GM23248 (cell line): Measurements from ENCODE around the gene FKBP5. TPM values are rescaled to one million over a fixed set of nuclear protein-coding genes. Genes with fewer than 3 reads are reported as not detected.

Experiments used
- DNase-seq: peaks from one replicate; pipeline ENCODE4 v3.0.0-alpha.2; 2015
- H2AFZ ChIP-seq: fragments of 200-600 bp; sonication (generic); 2 replicates; pipeline ENCODE4 v1.6.1; 2016; ENCODE audit warnings: antibody characterized with exemption
- H3F3A ChIP-seq: fragments of 200-600 bp; sonication (generic); 2 replicates; pipeline ENCODE4 v1.6.1; 2016; ENCODE audit warnings: mild to moderate bottlenecking, antibody characterized with exemption, mixed run types; ENCODE audit not compliant: insufficient read depth
- H3K27ac ChIP-seq: fragments of 200-600 bp; sonication (generic); 2 replicates; pipeline ENCODE4 v1.5.1; 2016; ENCODE audit warnings: mild to moderate bottlenecking
- H3K27me3 ChIP-seq: fragments of 200-600 bp; sonication (generic); replicated peaks from 2 replicates; pipeline ENCODE4 v1.6.1; 2016; ENCODE audit warnings: mild to moderate bottlenecking; ENCODE audit not compliant: insufficient read depth
- H3K36me3 ChIP-seq: fragments of 200-600 bp; sonication (generic); 2 replicates; pipeline ENCODE4 v1.6.1; 2016; ENCODE audit warnings: low read depth, mild to moderate bottlenecking
- H3K4me1 ChIP-seq: fragments of 200-600 bp; sonication (generic); 2 replicates; pipeline ENCODE4 v1.6.1; 2016; ENCODE audit warnings: mild to moderate bottlenecking; ENCODE audit not compliant: insufficient read depth
- H3K4me2 ChIP-seq: fragments of 200-600 bp; sonication (generic); one replicate; pipeline ENCODE4 v1.6.1; 2016; ENCODE audit warnings: mild to moderate bottlenecking; ENCODE audit not compliant: unreplicated experiment
- H3K4me3 ChIP-seq: fragments of 200-600 bp; sonication (generic); 2 replicates; pipeline ENCODE4 v1.5.1; 2016; ENCODE audit warnings: mild to moderate bottlenecking
- H3K79me2 ChIP-seq: fragments of 200-600 bp; sonication (generic); 2 replicates; pipeline ENCODE4 v1.6.1; 2016; ENCODE audit warnings: mild to moderate bottlenecking; ENCODE audit not compliant: insufficient read depth
- H3K9ac ChIP-seq: fragments of 200-600 bp; sonication (generic); 2 replicates; pipeline ENCODE4 v1.6.1; 2016; ENCODE audit warnings: mild to moderate bottlenecking
- H3K9me2 ChIP-seq: fragments of 200-600 bp; sonication (generic); 2 replicates; pipeline ENCODE4 v1.6.1; 2016; ENCODE audit warnings: mixed run types, mild to moderate bottlenecking, moderate library complexity; ENCODE audit not compliant: insufficient read depth
- H3K9me3 ChIP-seq: fragments of 200-600 bp; sonication (generic); one replicate; pipeline ENCODE4 v1.6.1; 2017; ENCODE audit warnings: low read depth
- H4K20me1 ChIP-seq: fragments of 200-600 bp; sonication (generic); 2 replicates; pipeline ENCODE4 v1.6.0; 2016; ENCODE audit not compliant: insufficient read depth
- EZH2 ChIP-seq: fragments of 200-600 bp; sonication (generic); IDR thresholded peaks from 2 replicates; pipeline ENCODE4 v1.6.1; 2018; ENCODE audit warnings: antibody characterized with exemption, mild to moderate bottlenecking; ENCODE audit not compliant: insufficient read depth, poor library complexity, severe bottlenecking
- EZH2phosphoT487 ChIP-seq: fragments of 200-600 bp; sonication (generic); IDR thresholded peaks from 2 replicates; pipeline ENCODE4 v1.6.1; 2018; ENCODE audit warnings: antibody characterized with exemption, moderate library complexity, mild to moderate bottlenecking, low read depth; ENCODE audit not compliant: insufficient read depth
- WGBS, 2 experiments: methylation state at CpG; one replicate each; pipeline ENCODE4 v1.1.6; 2015 to 2017; ENCODE audit warnings: low lambda C conversion rate in 2 of 2, low coverage in 1 of 2; ENCODE audit errors: missing lambda C conversion rate in 2 of 2; 5-methylcytosine and 5-hydroxymethylcytosine counted together
- in situ Hi-C: fragments of 300-500 bp; cut with MboI; formaldehyde crosslinking; loops from 2 replicates; pipeline ENCODE4 v1.15.0; 2020
- polyA plus RNA-seq: library from polyadenylated mRNA; unstranded; fragments of >200 nt; fragmentation: Nextera tagmentation; extraction: Ambion mirVana; gene quantifications from 2 replicates; pipeline ENCODE4 v1.2.1, GENCODE V29; 2016
- total RNA-seq: library from RNA; depleted of rRNA; stranded (reverse); fragments of >200 nt; shearing (Covaris generic); gene quantifications from 2 replicates; pipeline ENCODE4 v1.2.3, GENCODE V29; 2014

The FKBP5 gene
- total and polyA plus RNA-seq, 2 experiments from 2014 or later = 3.6 to 6.3 TPM

DNA sequence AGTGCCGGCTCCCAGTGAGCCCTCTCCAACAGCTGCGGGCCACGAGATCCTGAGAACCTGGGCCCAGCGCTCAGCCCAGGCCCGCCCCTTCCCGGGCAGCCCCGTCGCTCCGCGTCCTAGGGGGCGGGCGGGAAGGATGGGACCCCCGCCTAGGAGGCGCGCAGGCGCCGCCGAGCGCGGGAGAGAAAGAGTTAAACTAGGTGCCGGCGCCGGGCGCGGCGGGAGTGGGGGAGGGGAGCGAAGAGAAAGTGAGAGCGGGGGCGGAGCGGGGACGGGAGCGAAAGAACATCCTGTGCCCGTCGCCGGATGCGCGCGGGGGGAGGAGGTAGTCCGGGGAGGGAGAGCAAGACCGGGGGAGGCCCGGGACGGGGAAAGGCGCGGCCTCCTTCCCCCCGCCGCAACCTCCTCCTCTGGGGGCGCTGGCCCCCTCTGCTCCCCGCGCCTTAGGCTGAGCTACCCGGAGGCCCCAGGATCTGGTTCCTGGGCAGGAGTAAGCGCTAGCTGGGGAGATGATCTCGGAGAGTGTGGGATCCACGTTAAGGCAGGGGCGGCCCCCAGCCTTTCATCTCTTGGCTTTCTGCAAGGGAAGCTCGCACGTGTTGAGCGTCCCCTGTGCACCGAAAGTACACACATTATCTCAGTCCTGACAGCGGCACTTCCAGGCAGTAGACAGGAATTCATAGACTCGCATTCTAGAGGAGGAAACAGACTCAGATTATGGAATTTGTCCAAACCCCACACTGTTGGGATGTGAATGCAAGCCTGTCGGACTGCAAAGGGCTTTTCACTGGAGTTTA is 43.2 kb upstream of the FKBP5 start:
- H3F3A ChIP-seq = 0 out of 2 replicates have a peak, but pooled peaks cover 11% of the 10 kb centered on the region
- H3K4me2 ChIP-seq = peak overlapping the region; percentile 91
- H3K27me3 ChIP-seq = no peaks in the 10 kb centered on the region
- DNase-seq = peak; percentile 86
- 1 to 3% methylated on average over 30 to 58 of the region's 61 CpGs for WGBS, 2 experiments
- TF ChIP-seq EZH2 = no peak
- no peak for TF ChIP-seq EZH2phosphoT487
- H3K9me3 ChIP-seq = no peaks in the 10 kb centered on the region
- peaks cover 17% of the 10 kb centered on the region; the same call in 1 of the 2 replicates for H3K4me1 ChIP-seq
- peak overlapping the region; percentile 75 for H3K4me3 ChIP-seq
- H3K36me3 ChIP-seq = no peaks in the 10 kb centered on the region
- no peaks in the 10 kb centered on the region for H3K79me2 ChIP-seq
- no peaks in the 10 kb centered on the region for H4K20me1 ChIP-seq
- peak overlapping the region; percentile 83 for H2AFZ ChIP-seq
- peak overlapping the region; percentile 67 for H3K27ac ChIP-seq
- peak overlapping the region; percentile 84 for H3K9ac ChIP-seq
- no peaks in the 10 kb centered on the region for H3K9me2 ChIP-seq
- in situ Hi-C loops = loop anchor here (25.0 kb wide), 1 partner anchor 420 kb away; no protein-coding TSS in a partner anchor

DNA sequence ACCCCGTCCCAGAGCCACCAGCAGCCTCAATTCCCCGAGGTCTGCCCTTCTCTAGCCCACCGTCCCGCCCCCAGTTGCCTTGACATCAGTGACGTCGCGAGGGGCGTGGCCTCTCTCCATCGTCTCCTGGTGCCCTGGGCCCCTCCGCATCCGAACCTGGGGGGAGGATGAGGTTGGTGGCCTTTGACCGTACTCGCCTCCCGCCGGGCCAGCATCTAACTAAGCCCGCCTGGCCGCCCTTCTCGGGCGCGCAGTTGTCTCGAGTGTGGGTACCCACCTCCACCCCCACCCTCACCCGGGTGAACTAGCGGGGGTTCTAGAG is 42.7 kb upstream of the FKBP5 start:
- Histone ChIP-seq H4K20me1 (no peaks in the 10 kb centered on the region), H3K4me2 (peak overlapping the region; percentile 91), H3K4me1 (peaks cover 22% of the 10 kb centered on the region), H3F3A (0 out of 2 replicates have a peak, but pooled peaks cover 11% of the 10 kb centered on the region), H3K79me2 (no peaks in the 10 kb centered on the region), H3K9me3 (no peaks in the 10 kb centered on the region), H3K27ac (peak overlapping the region; percentile 67), H3K9me2 (no peaks in the 10 kb centered on the region), H3K4me3 (peak overlapping the region; percentile 75), H3K36me3 (no peaks in the 10 kb centered on the region), H2AFZ (peak overlapping the region; percentile 83), H3K9ac (peak overlapping the region; percentile 84), H3K27me3 (no peaks in the 10 kb centered on the region)
- 1 to 2% methylated on average over 21 to 23 of the region's 23 CpGs for WGBS, 2 experiments
- TF ChIP-seq EZH2 (no peak), EZH2phosphoT487 (no peak)
- in situ Hi-C loops = loop anchor here (25.0 kb wide), 1 partner anchor 419 kb away; no protein-coding TSS in a partner anchor
- DNase-seq = peak; percentile 89

DNA sequence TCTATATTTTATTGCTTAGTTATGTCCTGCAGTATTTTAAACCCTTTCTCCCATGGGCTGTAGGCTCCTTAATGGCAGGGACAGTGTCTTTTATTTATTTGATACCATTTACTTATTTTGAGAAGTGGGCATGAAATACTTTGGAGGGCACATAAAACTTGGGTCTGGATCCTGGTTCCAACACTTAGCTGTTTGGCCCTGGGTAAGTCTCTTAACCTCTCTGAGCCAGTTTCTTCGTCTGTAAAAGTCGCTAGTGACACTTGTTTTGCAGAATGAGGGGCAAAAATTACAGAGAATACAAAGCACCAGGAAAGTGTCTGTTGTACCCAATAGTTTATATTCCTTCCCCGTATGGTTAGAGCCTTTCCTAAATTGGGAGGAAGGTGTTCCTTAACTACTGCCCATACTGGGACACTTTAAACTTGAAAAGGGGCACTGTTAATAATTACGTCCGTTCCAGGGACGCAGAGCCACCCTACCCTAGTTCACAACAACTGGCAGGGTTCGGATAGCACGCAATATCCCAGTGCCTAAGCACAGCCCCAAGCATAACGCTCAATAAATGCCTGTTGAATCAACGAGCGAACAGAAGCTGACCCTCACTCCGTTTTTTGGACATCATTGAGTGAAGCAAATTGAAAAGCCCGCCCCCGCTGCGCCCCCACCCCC is 42.2 kb upstream of the FKBP5 start:
- no peak overlapping the region for H3K4me2 ChIP-seq
- H3K36me3 ChIP-seq = no peaks in the 10 kb centered on the region
- no peaks in the 10 kb centered on the region for H3K79me2 ChIP-seq
- H3K9me3 ChIP-seq = no peaks in the 10 kb centered on the region
- TF ChIP-seq EZH2phosphoT487 (no peak), EZH2 (no peak)
- no peak overlapping the region for H3K9ac ChIP-seq
- 0 out of 2 replicates have a peak, but pooled peaks cover 11% of the 10 kb centered on the region for H3F3A ChIP-seq
- H3K27me3 ChIP-seq = no peaks in the 10 kb centered on the region
- peaks cover 27% of the 10 kb centered on the region for H3K4me1 ChIP-seq
- DNase-seq = no peak
- peak overlapping the region; percentile 36; the same call in 1 of the 2 replicates for H3K4me3 ChIP-seq
- 15 to 21% methylated on average over 12 to 15 of the region's 15 CpGs for WGBS, 2 experiments
- in situ Hi-C loops = loop anchor here (25.0 kb wide), 1 partner anchor 419 kb away; no protein-coding TSS in a partner anchor
- H2AFZ ChIP-seq = peak overlapping the region; percentile 50; the same call in 1 of the 2 replicates
- no peak overlapping the region for H3K27ac ChIP-seq
- no peaks in the 10 kb centered on the region for H3K9me2 ChIP-seq
- H4K20me1 ChIP-seq = no peaks in the 10 kb centered on the region

DNA sequence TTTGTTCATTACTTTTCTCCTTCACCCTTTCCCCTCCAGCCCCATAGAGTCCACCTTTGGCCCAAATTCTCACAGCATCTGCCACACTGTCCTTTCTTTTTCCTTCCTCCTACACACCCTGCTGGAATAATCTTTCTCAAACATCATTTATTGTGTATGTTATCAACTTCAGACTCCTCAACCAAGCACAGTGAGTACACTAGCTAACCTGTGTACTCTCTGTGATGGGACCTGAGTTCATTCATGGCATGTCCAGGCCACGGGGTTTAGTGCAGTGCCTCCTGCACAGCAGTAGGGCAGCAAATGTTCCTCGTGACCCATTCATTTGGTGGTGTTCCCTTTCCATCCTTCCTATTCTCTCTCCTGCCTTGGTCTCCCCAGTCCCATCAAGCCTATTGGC is 41.0 kb upstream of the FKBP5 start:
- H3K4me2 ChIP-seq = no peak overlapping the region
- 55 to 72% methylated on average over 2 of the region's 2 CpGs for WGBS, 2 experiments
- no peak for DNase-seq
- H3K4me3 ChIP-seq = no peak overlapping the region
- in situ Hi-C loops = loop anchor here (25.0 kb wide), 1 partner anchor 417 kb away; no protein-coding TSS in a partner anchor
- 0 out of 2 replicates have a peak, but pooled peaks cover 11% of the 10 kb centered on the region for H3F3A ChIP-seq
- no peak overlapping the region for H3K9ac ChIP-seq
- H3K4me1 ChIP-seq = peaks cover 29% of the 10 kb centered on the region
- no peaks in the 10 kb centered on the region for H3K9me3 ChIP-seq
- no peaks in the 10 kb centered on the region for H4K20me1 ChIP-seq
- no peak overlapping the region for H2AFZ ChIP-seq
- H3K27me3 ChIP-seq = no peaks in the 10 kb centered on the region
- H3K27ac ChIP-seq = no peak overlapping the region
- no peaks in the 10 kb centered on the region for H3K79me2 ChIP-seq
- H3K36me3 ChIP-seq = no peaks in the 10 kb centered on the region
- no peak for TF ChIP-seq EZH2phosphoT487
- TF ChIP-seq EZH2 = no peak
- H3K9me2 ChIP-seq = no peaks in the 10 kb centered on the region
